M059J (cell line): Measurements from ENCODE around the gene DHCR24. TPM values are rescaled to one million over a fixed set of nuclear protein-coding genes. Genes with fewer than 3 reads are reported as not detected.

ENCODE experiments used
- DNase-seq: peaks from one replicate; pipeline ENCODE4 v3.0.0-alpha.2; 2012; ENCODE audit warnings: low read depth
- total RNA-seq: library from RNA; depleted of rRNA; stranded (reverse); fragments of >200 nt; shearing (Covaris generic); gene quantifications from 2 replicates; pipeline ENCODE4 v1.2.3, GENCODE V29; 2014

Gene DHCR24
- total RNA-seq, 1 experiment from 2014 or later, result 227 TPM

DNA sequence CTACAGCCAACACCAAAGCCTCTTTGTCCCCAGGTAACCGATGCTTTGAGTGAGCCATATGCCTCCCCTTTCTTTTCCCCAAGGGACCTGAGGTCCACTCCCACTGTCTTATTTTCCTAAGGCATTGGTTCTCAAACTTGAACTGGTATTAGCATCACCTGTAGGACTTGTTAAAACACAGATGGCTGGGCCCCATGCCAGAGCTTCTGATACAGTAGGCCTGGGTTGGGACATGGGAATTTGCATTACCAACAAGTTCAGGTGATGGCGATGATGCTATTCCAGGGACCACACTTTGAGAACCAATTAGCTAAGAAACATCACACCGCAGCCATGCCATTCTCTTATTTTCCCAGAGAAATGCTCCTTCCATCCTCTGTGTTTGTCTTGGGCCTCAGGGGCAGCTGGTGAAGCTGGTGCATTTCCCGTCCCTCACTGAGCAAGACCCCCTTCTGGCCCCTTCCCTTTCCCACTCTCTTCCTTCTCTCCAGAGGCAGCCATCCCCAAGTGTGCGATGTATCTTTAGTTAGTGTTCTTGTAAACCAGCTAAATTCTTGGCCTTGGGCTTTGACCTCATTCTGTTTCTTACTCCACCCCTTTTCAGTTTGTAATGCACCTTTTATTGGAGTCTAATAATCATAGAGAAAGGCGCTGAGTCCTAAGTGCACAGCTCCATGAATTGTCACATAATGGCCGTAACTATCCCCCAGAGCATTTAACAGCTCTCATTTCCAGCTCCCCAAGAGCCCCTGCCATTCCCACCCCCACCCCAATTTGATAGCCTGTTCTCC lies 71.7 kb downstream of the DHCR24 start:
- DNase-seq, result no peak

DNA sequence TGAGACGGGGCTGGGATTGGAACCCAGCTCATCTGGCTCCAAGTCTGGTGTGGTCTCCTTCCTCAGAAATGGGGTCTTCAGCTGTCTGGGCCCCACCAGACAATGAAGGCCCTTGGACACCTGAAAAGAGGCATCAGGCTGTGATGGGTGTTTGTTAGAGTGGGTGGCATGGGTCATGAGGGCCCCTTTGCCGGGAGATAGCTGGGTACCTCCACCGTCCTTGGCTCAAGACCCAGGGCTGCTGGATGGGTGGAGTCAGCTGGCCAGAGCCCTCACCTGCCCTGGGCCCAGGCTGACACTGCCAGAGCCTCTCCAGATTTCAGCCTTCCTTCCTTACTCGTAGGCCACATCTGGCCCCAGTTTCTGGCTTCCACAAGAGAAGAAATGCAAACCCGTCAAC lies 72.4 kb downstream of the DHCR24 start:
- no peak for DNase-seq

- DNase-seq, result no peak
Measured at GRCh38 chr1:54814126-54814498, 72.9 kb downstream of the DHCR24 start.

GRCh38 chr1:54813485-54814125 lies 73.4 kb downstream of the DHCR24 start:
- DNase-seq, result no peak

- DNase-seq, result no peak
Measured at GRCh38 chr1:54812801-54813484, 74.1 kb downstream of the DHCR24 start.

GRCh38 chr1:54811739-54812655 lies 75.0 kb downstream of the DHCR24 start:
- no peak for DNase-seq

DNA sequence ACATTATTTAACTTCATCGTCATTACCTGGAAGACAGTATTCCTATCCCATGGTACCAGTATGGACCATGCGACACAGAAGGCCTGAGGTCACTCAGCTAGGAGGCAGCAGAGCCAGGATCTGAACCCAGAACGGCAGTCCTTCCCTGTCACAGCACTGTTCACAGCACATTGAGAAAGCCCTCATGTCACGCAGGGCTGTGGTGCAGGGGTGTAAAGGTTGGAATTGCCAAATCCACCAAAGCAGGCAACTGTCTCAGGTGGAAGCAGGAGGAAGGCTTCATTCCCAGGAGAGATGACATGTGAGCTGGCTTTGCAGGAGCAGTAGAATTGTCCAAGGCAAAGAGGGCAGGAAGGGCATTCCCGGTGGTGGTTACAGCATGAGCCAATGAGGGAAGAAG lies 75.9 kb downstream of the DHCR24 start:
- no peak for DNase-seq

DNA sequence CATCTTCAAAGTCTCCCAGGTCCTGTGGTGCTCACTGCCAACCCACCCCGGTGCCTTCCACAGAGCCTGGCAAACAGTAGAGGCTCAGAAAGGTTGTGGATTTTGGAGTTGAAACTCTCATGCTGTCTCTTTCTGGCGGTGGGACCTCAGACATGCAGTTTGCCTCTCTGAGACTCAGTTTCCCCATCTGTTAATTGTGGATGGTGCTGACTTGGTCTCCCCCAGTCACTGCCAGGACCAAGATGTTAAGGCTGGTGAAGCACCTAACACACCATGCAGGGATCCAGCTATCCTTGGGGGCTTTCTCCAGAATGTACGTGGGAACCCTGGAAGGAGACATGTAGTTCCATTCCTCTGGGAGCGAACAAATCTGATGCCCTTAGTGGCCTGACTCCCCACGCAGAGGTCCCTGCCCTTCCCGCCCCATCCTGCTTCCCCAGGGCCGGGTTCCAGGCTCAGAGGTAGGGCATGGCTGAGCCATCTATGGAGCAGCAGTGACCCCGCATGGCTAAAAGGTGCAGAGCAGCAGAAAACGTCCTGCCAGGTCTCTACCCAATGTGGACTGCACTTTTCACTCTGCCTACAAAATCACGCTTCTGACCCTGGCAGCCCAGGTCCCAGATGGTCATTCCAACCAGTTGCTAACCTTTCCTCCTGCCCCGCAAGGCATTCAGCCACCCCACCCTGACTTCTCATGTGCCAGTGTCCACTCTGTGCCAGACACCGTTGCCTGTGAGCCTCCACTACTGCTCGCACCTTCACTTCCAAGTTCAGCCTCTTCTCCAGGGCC lies 76.6 kb downstream of the DHCR24 start:
- DNase-seq, result peak; percentile 57

DNA sequence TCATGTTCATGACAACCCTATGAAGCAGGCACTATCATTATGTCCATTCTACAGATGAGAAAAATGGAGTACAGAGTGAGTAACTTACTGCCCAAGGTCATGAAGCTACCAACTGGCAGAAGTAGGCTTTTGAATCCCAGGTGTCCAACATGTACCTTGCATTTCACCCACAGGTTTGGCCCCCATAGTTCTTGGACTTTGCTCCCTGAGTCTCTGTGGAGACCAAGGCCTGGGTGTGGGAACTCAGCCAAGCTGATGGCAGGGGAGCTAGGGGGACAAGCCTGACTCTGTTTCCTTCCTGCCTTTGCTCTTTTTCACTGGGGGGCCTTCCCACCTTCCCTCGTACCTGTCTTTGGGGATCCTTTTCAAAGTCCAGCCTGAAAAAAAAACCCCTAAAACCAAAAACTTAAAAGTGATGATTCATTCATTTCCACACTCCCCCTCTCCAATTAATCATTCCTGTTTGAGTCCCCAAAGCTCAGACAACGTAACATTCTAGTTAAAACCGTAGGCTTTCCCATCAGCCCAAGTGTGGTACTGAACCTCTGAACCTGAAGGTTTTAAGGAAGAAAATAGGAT lies 77.4 kb downstream of the DHCR24 start:
- no peak for DNase-seq

DNA sequence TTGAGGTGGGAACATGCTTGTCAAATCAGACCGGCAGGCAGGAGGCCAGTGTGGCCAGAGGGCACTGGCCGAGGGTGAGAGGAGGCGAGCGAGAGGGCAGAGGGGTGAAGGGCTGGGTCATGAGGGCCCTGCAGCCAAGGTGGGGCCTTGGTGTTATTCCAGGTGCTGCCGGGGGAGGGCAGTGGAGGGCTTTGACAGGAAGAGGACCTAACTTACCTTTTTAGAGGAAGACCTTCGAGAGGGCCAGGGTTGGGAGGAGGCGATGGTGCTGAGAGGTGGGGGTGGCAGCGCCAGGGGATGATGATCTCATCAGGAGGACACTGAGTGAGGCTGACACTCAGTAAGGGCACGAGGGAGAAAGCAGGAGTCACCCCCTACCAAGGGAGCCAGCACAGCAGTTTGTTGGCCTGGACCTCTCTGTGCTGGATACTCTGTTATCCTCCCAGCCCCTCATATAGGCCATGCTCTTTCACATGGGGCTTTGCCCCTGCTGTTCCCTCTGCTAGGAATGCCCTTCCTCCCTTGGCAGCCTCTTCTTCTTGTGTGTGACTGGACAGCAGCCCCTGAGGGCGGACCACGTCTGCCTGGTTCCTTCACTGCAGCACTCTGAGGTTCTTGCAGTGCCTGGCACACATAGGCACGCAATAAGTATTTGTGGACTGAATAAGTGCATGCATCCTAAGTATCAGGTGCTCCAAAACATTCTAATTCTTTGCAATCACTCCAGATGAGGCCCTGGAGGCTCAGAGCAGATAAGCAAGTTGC lies 78.4 kb downstream of the DHCR24 start:
- no peak for DNase-seq

DNA sequence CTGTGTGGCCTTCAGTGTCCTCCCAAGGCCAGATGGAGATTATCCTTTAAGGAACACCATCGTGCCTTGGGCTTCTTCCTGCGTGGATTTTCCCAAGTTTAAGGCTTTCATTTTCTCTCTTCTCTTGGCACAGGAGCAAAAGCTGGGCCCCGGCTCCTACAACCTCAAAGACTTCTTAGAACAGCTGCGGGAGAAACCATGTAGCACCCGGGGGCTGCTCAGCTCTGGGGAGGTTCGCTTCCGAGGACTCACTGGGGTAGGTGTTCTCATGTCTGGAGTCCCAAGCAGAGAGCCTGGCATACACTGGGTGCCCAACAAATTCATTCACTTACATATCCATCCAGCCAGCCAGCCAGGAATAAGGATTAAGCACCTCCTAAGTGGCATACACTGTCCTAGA lies 79.2 kb downstream of the DHCR24 start:
- DNase-seq, result no peak

GRCh38 chr1:54806931-54807611 lies 79.9 kb downstream of the DHCR24 start:
- DNase-seq, result peak; percentile 71

DNA sequence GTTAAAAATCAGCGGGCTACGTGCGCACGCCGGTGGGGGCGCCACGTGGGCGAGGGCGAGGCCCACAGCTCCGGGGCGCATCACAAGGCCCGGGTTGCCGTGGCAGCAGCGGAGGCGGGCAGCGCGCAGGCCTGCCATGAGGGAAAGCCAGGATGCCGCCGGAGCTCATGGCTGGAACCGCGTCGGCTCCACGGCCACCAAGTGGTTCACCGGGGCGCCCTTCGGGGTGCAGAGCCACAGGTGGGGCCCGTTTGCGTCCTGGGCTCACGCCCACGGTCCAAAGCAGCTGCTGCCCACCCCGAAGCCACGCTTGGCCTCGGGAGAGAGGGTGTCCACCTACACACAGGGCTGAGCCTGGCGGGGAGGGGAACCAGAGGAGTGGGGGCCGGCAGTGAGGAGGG lies 81.0 kb downstream of the DHCR24 start:
- no peak for DNase-seq

DNA sequence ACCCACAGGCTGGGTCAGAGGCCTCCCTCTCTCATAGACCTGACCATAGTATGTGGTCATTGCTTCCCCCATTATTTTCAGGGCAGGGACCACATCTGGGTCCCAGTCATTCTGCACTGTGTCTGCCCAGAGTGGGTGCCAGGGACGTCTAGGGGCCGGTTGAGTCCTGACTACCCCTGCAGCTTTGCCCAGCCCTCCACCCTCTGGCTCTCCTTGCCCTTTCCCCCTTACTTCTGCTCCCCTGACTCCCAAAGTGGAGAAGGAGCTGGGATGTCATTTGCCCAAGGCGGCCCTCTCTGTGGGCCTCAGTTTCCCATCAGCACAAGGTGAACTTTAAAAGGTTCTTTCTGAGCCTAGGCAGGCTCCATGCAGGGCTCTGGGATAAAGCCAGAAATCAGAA lies 81.5 kb downstream of the DHCR24 start:
- DNase-seq, result no peak

DNA sequence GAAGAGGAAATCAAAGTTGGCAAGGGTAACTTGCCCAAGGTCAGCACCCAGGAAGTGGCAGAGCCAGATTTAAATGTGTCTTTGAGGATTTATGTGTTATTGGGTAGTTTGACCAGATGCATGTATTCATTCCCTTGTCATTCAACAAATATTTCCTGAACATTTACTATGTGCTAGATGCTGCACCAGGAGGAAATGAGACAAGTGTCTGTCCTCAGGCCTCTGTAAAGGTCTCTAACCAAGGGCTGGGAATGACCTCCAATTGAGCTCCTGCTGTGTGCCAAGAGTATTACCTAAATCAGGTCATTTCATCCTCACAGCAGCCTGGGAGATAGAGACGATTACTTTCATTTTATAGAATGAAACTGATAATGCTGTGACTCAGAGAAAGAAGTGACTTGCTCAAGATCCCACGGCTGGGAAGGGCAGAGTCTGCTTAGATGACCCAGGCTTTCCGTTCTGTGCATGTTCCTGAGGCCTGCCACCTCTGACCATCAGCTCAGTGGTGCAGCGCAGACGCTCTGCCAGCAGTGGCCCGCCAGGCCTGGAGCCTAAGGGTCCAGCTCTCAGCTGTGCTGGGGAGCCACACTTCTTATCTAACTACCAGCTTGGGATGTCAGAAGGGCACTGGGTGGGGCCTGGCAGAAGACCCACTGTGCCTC lies 82.4 kb downstream of the DHCR24 start:
- DNase-seq, result peak; percentile 47

DNA sequence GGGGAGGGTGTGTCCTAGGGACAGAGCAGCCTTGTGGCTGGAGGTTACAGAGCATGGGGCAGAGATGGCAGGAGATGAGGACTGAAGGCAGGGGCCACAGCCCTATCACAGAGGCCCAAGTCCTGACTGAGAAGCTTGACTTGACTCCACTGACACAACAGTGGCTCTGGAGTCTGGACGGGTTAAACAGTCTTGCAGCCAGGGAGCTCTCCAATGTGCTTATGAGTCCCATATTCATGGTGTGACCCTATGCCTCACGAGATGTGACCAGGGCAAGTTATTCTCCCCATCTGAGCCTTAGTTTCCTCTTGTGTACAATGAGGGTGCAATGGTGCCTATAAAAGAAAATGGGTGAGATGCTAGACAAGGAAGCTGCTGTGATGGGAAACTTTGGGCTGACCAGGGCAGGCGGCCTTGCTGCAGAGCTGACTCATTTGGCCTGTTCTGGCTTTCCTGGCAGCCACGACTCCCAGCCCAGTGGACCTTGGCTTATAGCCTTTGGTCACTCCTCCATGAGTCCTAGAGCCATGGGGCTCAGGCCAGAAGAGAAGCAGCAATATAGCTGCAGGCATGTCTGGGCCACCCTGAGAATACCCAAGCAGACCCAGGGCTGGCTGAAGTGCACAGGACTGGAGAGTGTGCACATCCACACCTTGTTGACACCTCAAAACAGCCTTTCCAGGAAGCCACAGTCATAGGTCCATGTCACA lies 83.1 kb downstream of the DHCR24 start:
- DNase-seq, result peak; percentile 74

DNA sequence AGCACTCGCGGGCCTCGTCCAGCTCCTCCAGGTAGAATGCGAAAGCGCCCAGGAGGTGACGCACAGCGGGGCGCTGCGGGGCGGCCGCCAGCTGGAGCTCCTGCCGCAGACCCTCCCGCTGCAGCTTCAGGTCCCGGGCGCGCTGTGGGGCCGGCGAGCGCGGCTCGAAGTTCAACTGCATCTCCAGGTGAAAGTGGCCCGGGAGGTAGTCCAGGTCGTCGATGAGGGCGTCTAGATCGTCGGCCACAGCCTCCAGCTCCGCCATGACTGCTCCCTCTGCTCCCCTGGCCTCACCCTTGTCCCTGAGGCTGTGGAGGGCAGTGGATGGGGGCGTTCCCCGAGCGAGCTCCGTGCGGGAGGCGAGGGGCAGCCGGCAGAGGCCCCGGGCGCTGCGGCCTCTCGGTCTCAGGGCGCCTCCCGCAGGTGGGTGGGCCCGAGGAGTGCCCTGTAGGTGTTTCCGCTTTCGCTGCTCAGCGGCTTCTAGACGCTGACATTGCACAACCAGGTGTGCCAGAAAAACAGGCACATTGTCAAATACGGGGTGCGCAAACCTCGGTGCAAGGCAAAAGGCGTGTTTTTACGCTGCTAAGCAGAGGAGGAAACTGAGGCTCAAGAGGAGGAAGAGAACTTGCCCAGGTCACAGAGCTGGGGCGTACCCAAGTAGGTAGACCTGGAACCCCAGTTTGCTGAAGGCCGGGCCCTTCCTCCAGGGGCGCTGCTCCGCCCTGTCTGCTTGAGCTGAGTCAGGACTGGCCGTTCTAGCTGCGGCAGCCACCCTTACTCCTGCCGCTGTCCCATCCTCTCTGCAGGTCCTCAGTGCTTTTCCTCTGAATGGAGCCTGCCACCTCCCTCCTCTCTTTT lies 85.9 kb downstream of the DHCR24 start, which contains the start of gene TTC22:
TTC22 (minus strand) TSS at position 425 of the 861 bp plus-strand sequence; CDS start at position 265, 160 bp downstream.
- peak; percentile 34 for DNase-seq
